ENCODE measurements around the gene SNX3.
A peak's percentile ranks its signal among the peaks of the same experiment; 100 is the strongest.

The SNX3 gene

DNA sequence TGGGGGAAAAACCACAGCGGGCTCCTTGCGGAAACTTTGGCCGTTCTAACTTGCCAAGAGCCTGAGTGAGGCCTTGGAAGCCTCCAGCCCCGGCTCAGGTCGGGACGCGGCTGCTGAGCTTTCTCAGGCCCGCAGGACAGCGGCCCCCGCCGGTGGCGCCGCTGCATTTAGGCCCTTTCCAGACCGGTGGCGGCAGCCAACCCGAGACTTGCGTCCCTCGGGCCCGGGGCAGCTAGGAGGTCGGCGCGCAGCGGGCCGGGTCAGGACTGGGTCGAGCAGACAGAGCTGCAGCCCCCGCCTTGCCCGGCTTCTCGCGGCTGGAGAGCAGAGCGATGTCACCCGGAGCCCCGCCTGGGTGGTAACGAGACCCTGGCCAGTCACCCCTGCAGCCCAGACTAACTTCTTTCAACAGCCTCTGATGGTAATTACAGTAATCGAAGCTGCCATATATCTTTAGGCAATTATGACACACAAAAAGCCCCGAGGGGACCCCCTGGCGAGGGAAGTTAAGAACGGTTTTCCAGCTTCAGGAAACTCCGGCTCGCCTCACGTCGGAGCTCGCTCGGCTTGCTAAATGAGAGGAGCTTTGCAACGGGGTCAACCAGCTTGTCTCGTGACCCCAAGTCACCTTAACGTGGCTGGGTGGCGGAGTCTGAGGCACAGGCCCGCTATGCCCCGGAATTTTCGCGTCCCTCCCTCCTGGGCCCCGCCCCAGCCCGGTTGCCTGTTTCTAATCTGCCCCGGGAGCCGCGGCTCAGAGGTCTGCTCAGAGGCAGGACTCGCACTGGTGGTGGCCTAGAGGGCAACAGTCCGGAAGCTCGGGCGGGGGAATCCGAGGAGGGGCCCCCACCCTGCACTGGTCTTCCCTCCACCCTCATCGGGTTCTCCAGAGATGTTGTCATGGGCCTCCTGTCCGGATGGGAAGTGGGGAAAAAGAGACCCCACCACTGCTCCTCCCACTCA lies 92.1 kb downstream of the SNX3 start:
- peak; percentile 54 for DNase-seq

DNA sequence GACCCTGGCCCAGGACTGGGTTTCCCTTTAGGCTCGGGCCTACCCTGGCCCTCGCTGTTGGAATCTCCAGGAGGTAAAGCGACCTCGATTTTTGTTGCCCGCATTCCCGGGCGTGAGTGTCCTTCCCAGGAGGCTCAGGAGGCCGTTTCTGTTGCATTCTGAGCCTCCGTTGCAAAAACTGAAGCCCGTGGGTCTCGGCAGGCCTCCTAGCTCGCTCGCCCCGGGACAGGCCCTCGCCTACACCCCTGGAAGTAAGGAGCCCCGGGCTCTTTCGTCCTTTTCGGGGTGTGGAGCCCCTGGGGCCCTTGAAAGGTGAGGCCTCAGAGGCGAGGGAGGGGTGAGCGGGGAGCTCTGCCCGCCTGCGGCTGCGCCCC lies 92.8 kb downstream of the SNX3 start:
- DNase-seq = no peak

DNA sequence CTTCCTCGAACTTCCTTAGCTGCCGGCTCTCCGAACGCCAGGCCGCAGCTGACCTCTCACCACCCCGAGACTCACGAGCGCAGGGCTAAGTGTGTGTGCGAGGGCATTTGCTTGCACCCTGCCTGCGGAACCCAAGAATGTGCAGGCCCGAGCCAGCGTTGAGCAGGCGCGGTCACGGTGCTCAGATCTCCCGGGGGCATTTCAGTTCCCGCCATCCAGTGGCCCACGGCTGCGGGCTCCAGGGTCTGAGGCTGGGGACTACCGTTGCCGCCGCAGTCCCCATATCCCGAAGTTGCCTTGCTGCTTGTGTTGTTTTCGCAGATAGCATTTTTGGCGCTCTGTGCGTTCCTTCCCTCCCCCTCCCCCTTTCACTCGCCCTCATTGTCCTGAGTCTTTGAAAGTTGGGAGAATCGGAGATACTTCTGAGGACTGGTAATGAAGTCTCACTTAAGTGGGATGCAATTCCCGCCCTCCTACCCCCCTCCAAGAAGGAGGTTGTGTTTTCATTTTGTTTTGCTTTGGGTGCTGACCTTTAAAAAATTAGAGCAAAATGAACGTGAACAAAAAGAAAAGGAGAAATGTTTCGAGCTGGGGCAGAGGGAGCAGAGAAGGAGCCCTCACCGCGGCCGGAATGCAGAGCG lies 93.3 kb downstream of the SNX3 start:
- no peak for DNase-seq

DNA sequence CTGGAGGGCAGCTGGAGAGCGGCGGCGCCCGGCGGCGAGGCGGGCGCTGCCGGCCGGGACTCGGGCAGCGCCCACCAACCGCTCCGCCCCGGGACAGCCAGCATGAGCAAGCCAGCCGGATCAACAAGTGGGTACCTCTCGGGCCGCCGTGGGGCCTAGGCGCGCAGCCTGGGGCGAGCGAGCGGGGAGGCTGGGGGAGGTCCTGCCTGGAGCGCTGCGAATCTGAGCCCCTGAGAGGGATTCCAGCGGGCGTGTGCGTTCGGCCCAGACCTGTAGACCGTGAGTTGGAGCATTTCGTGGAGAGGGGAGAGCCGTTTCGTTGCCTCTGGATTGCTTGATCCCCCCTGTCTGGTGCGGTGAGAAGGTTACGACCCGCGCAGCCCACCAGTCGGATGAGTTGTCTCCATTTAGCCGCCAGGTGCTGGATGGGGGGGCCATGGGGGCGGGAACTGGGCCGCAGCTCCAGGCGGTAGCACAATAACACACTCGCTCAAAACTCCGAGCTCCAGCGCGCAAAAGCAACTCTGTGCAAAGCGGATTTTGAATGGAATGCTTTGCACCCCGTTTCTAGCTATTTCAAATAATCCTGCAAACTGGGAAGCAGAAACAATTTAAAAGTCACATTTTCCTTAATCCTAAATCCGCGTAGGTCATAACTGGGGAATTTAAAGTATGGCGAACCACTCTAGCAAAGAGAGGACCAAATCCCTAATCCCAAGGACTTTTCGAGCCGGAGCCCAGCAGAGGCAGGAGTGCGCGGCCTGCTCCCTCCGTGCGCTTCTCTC lies 94.0 kb downstream of the SNX3 start:
- DNase-seq = peak; percentile 43

DNA sequence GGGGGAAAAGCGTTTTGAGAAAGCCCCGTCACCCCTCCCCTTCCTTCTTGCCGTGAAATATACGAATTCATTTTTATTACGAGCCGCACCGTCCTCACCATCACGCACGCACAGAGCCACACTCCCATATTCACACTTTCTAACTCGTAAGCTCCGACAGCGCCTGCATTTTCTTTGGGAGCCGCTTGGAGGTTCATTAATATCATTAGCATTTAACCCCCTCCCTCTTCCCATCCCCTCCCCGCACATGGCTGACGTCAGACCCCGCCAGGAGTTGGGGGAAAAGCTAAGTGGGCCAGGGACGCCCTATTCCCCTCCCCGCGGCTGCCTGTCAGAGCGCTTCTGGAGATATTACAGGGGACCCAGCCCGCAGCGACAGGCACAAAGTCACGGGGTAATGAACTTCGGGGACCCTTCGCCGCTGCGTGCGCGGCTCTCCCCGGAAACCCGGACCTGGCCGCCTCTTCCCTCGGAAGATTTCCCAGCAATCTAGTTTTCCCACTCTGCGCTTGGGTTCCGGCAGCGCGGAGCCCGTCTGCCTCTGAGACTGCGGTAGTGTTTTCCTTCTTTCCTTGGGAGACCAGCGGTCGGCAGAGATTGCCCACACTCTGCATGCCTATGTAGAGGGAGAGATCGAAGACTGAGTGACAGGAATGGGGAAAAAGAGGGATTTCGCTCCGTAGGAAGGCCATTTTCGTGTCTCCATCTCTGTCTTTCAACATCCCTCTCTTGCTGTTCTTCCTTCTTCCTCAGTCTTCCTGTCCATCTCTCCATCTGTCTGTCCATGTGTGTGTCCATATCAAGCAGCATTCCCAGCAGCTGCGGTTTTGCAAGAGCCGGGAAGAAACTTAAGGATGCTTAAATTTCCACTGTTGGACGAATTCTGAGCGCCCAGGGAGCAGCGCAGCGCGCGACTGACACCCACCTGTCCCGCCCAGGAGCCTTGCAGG lies 94.9 kb downstream of the SNX3 start, which contains the start of gene NR2E1:
NR2E1 (plus strand) TSS at position 309 of the 950 bp plus-strand sequence. CDS start 744 bp downstream, outside the sequence.
- DNase-seq = peak; percentile 74

DNA sequence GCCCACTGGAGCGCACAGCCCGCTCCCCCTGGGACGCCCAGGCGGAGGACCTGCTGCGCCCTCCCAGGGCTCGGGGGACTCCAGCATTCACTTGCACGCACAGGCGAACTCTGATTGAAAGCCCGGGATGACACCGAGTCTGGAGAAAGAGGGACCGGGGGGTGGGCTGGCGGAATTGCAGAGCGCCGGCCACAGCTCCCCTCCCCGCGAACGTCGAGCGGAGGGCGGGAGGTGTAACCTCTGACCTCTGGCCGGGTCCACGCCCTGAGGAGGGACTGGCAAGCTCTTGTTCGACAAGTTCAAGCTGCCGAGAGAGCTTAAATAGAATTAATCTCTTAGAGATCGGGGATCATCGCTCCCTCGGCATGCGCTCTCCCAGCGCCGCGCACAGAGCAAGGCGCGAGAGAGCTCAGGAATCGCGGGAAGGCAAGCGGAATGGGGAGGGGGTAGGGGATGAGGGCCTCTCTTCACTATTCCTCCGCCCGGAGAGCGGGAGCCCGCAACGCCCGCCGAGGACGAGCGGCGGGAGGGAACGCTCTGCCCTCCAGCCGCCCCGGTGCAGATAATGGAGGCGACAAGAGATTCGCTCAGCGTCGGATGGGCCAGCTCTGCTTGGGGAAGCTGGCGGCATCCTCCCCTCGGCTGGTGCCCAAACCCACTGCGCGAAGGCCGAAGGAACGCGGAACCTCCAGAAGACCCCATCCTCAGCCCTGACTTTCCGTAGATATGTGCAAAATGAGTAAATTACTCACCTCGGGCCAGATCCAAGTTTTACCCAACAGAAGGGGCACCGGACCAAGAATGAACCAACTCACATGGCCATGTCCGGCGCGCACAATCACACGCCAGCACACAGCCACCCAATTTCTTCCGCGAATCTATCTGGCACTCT lies 95.8 kb downstream of the SNX3 start:
- peak; percentile 74 for DNase-seq

DNA sequence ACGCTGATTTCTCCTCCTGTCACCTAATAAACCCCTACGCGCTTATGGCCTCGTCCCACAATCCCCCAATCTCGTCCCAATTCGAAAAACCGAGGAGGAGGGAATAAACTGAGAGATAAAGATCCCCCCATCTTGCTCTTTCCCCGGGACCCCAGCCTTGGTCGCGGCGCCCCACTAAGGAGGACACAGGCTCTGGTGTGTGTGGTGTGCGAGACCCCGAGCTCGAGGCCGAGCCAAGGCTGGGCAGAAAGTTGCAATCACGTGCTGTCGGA lies 96.4 kb downstream of the SNX3 start:
- no peak for DNase-seq

DNA sequence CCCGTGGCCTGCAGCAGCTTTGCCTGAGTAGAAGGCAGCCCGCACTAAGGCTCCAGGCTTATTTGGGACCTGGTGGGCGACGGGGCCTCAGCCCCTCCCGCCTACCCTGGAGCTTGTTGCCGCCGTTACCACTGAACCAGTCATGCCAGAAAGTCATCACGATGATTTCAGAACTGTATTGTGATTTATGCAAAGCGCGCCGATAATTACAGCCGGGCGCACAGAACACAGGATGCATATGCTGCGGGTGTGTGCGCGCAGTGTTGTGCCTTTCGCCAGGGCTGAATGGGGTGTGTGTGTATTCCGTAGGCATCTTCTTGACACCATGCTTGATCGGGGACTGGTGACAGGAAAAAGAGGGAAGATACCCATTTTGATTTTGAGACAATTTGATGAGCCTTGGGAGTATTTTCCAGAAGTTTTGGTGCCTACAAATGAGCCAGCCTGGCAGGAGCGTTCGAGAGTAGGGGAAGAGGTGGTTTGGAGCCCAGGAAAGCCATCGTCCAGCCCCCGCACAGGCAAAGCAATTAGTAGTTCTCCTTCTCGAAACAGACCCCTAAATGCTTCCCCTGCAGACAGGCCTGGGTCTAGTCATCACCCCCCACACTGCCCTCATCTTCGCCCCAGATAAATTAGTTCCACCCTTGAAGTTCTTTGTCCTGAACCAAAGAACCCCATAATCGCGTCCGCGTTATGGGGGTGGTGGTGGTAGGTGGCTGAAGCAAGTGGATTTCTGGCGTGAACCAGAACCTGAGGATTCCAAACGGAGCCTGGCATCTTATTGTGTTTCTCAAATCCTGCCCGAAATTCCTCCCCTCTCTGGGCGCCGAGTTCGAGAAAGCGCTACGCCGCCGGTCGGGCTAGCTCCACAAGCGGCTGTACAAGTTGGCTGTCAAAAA lies 96.9 kb downstream of the SNX3 start:
- DNase-seq = no peak

DNA sequence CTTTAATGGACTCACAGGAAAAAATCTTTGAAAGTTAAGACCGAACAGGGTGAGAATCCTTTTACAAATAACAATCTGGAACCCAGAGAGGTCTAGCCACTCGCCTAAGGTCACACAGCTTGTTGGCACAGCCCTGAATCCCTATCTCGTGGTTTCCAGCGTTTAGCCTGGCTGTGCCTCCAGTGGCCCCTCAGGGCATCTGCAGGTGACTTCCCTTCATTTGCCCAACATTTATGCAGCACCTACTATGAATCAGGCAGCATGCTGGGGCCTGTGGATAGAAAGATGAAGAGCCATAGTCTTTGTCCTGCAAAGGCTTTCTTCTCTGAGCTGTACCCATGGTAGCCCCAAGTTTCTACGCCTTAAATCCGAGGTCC lies 97.6 kb downstream of the SNX3 start:
- peak; percentile 26 for DNase-seq

DNA sequence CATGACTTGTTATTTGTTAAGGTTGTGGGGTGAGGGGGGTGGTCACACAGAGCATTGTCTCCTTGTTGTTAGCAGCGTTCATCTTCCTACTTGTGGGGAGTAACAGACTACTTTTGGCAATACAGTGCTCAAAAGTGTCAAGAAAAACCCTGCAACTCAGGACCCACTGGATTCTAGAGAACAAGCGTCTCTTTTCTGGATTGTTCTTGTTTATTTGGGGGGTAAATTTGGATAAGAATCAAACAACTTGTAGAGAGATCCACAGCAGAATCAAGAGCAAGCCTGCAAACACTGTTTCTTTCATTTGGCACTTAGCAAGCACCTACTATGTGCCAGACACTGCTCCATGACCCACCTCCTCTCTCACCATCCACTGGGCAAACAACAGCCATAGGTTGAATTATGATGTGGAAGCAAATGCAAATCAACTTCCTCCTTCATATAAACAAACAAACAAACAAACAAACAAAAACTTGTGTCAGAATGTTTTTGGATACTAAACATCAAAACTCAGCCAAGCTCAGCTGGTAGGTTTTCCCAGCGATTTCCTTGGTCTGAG lies 99.0 kb downstream of the SNX3 start:
- no peak for DNase-seq

Measured in NCI-H82 (cell line).